SH-SY5Y (cell line): ENCODE measurements around the gene STXBP3.

Experiments used
- GATA2 ChIP-seq: IDR thresholded peaks from 2 replicates; pipeline ENCODE4 v1.6.1; 2011; ENCODE audit warnings: mild to moderate bottlenecking, low read depth, low read length
- GATA3 ChIP-seq: IDR thresholded peaks from 2 replicates; pipeline ENCODE4 v1.6.1; 2011; ENCODE audit warnings: low read depth, mild to moderate bottlenecking, low read length, moderate library complexity

- TF ChIP-seq GATA2 (no peak), GATA3 (no peak)
Measured at GRCh38 chr1:108729481-108729880, 17.0 kb upstream of the STXBP3 start.
